GM10248 (cell line): Measurements from ENCODE around the gene VAV1.
A peak's percentile ranks its signal among the peaks of the same experiment; 100 is the strongest.

Experiments
- CTCF ChIA-PET: fragments of 300-600 bp; sonication (Branson Sonifier 250); formaldehyde crosslinking; extraction: SDS; loops from one replicate; lab custom pipeline; 2021; ENCODE audit warnings: antibody characterized with exemption; lab: Yijun Ruan, JAX
- POLR2A ChIA-PET: fragments of 350-650 bp; sonication (Branson Sonifier 250); formaldehyde crosslinking; extraction: SDS; loops from one replicate; lab custom pipeline; 2020; ENCODE audit warnings: antibody characterized with exemption; lab: Yijun Ruan, JAX
- DNase-seq: peaks from one replicate; pipeline ENCODE4 v3.0.0; 2012; ENCODE audit errors: extremely low spot score
- CTCF ChIP-seq: IDR thresholded peaks from 2 replicates; pipeline ENCODE4 v1.5.1; 2012; ENCODE audit warnings: mild to moderate bottlenecking, low read depth; ENCODE audit errors: extremely low read depth, missing control alignments, control extremely low read depth

Gene VAV1

GRCh38 chr19:6737284-6737872, 35.1 kb upstream of the VAV1 start, which contains the start of gene GPR108:
Gene GPR108, minus strand, starts transcription at chr19:6737580. Its CDS starts 4 bp downstream, at chr19:6737576.
- no peak for TF ChIP-seq CTCF
- ChIA-PET POLR2A (interaction anchor here (0.6 to 1.8 kb wide), 5 partner anchors 36 to 207 kb away, joined by 3 to 8 read pairs (median 4); partner anchors contain the start of gene TNFSF9), CTCF (interaction anchor here (1.0 to 7.3 kb wide), 23 partner anchors 10 to 297 kb away, joined by 3 to 124 read pairs (median 6); partner anchors contain the start of genes C3 and VAV1)
- peak; percentile 98 for DNase-seq

GRCh38 chr19:6737873-6738786, 34.4 kb upstream of the VAV1 start:
- ChIA-PET POLR2A (interaction anchor here (0.8 to 1.8 kb wide), 4 partner anchors 36 to 207 kb away, joined by 3 to 8 read pairs (median 4); partner anchors contain the start of gene TNFSF9), CTCF (interaction anchor here (0.8 to 7.3 kb wide), 22 partner anchors 9 to 612 kb away, joined by 3 to 124 read pairs (median 6); partner anchors contain the start of genes C3 and VAV1)
- TF ChIP-seq CTCF, result peak; percentile 92
- peak; percentile 63 for DNase-seq

- POLR2A ChIA-PET, result interaction anchor here (1.8 kb wide), 1 partner anchor 208 kb away, joined by 8 read pairs; the partner anchor contains the start of gene TNFSF9
- TF ChIP-seq CTCF, result no peak
- DNase-seq, result no peak
- CTCF ChIA-PET, result interaction anchor here (0.8 to 7.3 kb wide), 13 partner anchors 10 to 613 kb away, joined by 3 to 124 read pairs (median 7); partner anchors contain the start of gene VAV1
These were observed 33.6 kb upstream of the VAV1 start for GRCh38 chr19:6738787-6739389.

GRCh38 chr19:6739390-6739882, 33.1 kb upstream of the VAV1 start, which contains the start of gene TRIP10:
Gene TRIP10, plus strand, starts transcription at chr19:6739680. Its CDS starts 82 bp downstream, at chr19:6739762.
- TF ChIP-seq CTCF, result no peak
- ChIA-PET CTCF (interaction anchor here (0.9 to 7.3 kb wide), 6 partner anchors 14 to 223 kb away, joined by 3 to 124 read pairs (median 8); partner anchors contain the start of gene VAV1), POLR2A (no interaction called here)
- DNase-seq, result peak; percentile 96

GRCh38 chr19:6739883-6740588, 32.5 kb upstream of the VAV1 start:
- CTCF ChIA-PET, result interaction anchor here (1.5 to 3.3 kb wide), 3 partner anchors 14 to 122 kb away, joined by 3 to 25 read pairs (median 4); partner anchors contain the start of gene VAV1
- DNase-seq, result no peak
- POLR2A ChIA-PET, result interaction anchor here (0.5 kb wide), 1 partner anchor 91 kb away, joined by 4 read pairs; no protein-coding TSS in a partner anchor
- no peak for TF ChIP-seq CTCF
